GM21529 (cell line): ENCODE results near the gene KDM4B.

Experiments
- ATAC-seq: cut with Tn5 transposase; IDR thresholded peaks from one replicate; pipeline ENCODE4 v1.9.1; 2021; ENCODE audit not compliant: unreplicated experiment

Gene KDM4B

DNA sequence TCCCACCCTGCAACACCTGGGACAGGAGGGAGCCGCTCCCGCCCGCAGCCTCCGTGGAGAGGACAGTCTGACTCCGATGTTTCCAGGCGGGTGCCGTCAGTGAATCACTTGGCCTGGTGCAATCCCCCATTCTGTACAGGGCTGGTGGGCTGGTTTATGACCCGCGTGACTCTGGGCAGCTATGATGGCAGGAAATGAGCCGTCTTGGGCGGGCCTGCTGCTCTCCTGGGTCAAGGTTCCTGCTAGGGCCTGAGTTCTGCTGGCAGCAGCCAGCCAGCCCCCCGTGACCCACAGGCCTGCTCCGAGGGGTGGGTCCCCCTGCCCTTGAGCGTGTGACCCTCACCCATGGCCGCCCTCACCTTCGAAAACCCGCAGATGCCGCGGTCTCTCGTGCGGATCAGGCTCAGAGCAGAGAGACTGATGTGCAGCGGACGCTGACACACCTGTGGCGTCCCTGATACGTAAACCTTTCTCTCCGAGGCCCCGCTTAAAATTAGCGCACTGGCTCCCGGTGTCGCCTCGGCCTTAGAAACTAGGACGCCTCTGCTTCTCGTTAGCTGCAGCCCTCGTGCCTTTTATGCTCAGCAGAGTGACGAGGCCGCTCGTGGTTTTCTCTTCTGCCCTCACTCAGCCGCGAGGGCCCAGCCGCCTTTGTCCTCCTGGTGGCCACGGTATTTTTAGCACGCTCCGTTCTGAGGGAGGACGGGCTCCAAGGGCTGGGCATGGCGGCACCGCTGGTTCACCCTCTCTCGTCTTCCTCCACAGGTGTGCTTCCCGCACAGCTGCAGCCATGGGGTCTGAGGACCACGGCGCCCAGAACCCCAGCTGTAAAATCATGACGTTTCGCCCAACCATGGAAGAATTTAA, 63.4 kb downstream of the KDM4B start:
- ATAC-seq = no peak

DNA sequence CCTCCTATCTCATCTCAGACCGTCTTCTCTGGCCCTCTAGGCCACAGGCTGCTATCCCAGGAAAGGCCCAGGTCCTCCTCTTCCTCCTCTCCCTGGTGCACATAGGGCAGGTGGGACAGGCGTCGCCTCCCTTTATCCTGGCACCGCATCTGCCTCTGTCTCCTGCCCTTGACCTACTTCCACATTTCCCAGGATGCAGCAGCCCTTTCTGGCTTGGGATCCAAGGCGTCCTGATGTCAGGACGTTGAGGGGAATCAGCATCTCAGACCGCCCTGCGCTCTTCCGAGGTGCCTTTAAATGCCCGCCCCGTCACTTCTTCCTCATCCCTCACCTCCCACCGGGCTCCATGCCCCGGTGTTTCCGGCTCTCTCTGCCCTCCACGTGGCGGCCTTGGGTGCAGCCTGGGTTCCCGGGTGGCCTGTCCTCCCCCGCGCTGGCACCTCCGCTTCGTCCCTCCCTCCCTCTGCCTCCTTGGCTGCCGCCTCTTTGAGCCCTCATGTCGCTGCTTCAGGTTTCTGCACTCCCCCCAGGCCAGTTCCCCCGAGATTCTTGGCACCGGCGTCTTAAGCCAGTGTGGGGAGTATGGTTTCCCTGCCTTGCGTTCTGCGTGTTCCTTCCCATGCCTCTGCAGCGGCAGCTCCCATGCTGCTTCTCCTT, 66.3 kb downstream of the KDM4B start:
- no peak for ATAC-seq

DNA sequence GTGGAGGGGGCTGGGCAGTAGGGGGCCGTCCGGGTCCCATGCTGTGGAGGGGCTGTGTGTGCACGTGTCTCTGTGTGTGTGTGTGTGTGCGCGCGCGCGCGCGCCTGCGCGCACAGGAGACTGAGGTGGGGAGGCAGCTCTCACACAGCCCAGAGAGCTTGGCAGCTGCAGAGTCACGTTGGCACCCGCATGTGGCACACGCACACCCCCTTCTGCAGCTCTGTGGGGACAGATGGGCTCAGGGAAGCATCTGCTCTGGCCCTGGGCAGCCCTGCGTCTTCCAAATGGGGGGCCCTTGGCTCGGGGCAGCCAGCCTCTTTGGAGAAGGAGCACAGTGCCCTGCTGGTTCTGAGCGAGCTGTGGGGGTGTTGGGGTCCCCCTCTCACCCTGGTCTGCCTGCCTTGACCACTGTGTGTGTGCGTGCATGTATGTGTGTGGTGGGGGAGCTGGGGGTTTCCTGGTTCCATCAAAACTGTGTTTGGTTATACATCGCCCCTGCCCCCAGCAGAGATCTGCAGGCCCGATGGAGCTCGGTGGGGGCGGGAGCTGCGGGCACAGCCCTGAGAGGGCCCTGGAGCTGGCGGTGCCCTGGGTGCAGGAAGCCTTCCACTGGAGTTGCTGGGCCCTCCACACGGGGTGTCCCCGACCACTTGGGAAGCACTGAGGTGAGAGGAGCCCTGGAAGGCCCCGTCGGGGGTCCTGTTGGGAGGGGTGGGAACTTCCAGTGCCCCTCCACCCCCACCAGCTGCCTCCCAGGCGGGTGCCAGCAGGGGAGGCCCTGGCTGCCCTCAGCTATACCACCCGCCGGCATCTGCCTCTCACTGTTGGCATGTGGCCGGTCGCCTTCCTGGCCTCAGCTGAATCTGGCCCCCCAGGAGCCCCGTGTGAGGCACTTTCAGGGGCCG, 67.1 kb downstream of the KDM4B start:
- ATAC-seq = no peak

DNA sequence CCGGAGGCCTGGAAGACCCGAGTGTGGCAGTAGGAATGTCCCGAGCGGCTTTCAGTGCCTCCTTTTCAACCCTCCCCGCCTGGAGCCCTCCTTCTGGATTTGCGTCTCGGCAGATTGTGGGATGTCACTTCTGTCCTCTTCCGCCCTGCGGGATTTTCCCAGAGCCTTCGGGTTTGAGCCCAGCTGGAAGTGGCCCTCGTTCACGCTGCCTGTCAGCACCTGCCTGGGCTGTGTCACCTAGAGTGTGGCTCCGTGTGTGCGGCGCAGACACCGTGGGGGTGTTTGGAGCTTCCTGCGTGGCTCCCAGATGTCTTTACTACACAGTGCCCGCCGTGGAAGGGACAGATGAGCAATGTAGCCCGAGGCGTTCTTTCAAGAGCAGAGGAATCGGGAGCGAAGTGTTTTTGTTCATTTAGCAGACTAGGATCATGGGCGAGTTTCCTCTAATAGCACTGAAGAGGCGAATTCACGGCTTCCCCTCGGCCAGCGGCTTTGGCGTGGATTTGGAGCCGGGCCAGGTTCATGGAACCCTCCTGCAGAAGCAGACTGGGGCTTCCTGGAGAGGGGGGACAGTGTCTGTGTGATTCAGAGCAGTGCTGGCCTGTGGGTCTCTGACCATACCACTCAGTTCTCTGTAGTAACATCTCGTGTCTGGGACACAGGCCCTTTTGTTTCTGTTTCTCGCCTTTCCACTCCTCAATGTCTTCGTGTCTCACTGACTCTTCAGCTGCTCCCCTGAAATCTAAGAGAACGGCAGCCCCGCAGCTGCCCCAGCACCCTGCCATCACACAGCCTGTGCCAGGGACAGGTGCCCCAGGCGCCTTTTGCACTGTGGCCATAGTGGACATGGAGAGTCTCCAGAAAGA, 68.0 kb downstream of the KDM4B start:
- no peak for ATAC-seq

DNA sequence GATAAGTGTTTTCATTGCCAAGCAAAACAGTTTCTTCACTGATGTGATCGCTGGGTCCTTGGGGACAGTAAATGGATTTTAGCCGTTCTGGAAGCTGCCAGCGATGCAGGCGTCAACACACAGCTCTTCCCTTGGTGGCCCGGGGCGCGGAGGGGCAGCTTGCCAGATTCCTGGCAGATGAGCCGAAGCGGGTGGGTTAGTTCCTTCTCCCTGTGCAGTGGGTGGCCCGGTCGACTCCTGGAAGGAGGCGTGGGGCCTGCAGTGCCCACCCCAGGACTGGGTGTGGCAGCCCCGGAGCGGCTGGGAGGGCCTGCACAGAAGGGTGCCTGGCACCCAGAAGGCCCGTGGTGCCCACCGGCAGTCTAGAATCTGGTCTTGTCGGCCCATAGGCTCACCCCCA, 69.0 kb downstream of the KDM4B start:
- ATAC-seq = no peak

DNA sequence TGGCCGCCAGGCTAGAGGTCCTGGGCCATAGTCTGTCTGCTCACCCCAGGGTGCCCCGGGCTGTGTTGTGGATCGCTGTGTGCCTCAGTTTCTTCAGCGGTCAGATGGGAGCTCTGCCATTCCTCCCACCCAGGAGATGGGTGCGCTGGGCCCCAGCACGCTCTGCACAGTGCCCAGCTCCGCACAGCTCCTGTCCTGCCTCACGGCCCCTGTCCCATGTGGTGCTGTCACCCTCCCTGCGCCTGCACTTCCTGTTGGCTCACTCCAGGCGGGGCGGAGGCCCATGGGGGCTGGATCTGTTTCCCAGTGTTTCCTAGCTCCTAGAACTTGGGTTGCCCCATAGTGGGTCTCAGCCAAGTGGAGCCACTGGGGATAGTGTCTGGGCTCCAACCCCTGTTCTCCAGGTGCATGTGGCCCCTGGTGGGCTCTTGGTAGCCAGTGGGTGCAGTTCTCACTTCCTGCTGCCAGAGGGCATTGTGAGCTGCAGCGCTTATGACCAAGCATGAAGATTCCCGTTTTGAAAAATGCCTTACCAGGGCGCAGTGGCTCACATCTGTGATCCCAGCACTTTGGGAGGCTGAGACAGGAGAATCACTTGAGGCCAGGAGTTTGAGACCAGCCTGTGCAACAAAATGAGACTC, 69.8 kb downstream of the KDM4B start:
- no peak for ATAC-seq

DNA sequence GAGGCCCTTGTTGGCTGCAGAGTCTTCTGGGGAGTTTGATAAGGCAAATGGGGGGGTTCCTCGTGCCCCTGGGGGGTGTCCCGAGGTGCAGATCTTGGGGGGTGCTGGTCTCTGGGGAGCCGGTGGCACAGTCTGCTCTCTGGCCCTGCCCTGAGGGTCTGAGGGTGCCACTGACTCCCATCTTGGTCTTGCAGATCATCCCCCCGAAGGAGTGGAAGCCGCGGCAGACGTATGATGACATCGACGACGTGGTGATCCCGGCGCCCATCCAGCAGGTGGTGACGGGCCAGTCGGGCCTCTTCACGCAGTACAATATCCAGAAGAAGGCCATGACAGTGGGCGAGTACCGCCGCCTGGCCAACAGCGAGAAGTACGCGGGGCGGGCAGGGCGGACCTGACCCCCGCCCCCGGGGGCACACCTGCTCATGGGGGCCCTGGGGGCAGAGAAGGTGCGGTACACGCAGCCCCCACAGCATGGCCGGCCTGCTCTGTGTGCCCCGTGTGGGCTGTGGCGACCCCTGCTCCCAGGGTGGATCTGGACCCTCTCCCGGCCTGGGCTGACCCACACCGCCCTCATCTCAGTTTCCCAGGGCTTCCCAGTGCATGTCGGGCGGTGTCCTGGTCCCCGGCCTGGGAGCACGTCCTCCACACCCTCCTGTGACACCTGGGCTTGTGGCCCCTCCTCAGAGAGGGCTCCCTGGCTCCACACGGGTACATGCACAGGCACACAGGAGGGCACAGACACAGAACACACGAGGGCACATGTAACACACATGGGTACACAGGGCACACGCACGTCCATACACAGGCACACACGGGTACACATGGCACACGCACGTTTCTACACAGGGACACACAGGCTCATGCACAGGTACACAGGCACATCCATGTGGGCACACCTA, 71.0 kb downstream of the KDM4B start:
- ATAC-seq = no peak

DNA sequence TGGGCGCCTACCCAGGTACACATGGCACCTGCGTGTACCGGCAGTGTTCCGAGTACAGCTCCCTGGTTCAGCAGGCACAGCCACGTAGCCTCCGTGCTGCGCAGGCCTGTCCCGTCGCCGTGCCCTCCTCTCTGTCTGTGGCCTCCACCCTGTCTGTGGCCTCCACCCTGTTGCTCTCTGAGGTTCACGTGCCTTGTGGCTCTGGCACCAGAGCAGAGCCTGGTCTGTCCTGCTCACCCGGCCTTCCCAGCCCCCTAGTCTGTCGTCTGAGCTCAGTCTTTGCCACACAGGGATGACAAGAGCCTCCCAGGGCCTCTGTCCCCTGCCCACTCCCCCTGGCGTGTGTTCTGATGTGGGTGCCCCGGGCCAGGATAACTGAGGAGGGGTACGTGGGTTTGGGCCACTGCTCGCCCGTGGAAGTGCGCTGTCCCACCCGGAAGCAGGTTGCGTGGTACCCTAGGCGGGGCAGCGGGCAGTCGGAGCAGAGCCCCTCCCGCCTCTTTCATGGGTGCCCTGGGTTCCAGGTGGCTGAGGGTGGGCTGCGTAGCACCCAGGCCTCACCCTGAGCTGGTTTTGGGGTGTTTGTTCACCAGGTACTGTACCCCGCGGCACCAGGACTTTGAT, 71.7 kb downstream of the KDM4B start:
- ATAC-seq = no peak

DNA sequence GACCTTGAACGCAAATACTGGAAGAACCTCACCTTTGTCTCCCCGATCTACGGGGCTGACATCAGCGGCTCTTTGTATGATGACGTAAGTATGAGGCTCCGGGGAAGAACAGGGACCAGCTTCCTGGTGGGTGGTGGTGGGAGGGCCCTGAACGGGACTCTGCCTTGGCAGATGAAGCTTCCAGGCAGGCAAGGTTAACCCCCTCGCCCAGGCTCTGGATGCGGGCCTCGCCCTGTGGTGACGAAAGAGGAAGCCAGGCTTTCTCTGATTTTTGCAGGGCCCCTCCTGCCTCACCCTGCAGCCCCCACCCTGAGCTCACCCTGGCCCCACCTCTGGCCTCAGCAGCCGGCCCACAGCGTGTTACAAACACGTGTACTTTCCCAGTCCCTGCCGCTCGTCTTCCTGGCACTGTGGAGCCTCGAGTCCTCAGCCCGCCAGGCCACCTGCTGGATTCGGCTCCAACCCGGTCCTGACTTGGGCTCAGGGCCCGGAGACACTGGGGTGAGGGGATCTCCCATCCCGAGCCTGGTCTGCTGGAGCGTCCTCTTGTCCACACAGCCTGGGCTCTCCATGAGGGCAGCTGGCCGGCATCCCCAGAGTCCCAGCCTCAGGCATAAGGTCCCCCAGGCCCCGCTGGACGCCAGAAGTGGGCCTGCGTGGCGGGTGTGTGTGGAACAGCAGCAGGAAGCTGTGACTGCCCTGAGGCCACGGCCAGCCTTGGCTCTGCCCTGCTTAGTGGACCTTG, 72.4 kb downstream of the KDM4B start:
- no peak for ATAC-seq

DNA sequence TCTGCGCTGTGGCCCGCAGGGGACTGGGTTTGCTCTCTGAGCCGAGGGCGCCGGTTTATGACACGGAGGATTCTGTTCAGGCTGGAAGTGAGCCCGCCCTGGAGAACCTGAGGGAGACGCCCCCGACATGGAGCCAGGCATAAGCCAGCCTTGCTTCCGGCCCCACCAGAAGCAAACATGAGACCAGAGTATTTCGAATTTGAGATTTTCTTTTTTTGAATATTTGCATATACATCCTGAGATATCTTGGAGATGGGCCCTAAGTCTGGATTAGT, 72.9 kb downstream of the KDM4B start:
- no peak for ATAC-seq

DNA sequence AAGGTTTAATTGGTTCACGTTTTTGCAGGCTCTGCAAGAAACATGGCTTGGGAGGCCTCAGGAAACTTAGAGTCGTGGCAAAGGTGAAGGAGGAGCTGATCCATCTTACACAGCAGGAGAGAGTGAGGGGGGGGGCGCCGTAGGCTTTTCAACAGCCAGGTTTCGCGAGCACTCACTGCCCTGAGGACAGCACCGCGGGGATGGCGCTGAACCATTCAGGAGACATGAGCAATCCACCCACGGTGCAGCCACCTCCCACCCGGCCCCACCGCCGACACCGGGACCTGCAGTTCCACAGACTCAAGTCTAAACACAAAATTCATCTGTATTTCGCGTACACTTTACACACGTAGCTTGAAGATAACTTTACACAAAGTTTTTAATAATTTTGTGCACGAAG, 73.6 kb downstream of the KDM4B start:
- no peak for ATAC-seq

DNA sequence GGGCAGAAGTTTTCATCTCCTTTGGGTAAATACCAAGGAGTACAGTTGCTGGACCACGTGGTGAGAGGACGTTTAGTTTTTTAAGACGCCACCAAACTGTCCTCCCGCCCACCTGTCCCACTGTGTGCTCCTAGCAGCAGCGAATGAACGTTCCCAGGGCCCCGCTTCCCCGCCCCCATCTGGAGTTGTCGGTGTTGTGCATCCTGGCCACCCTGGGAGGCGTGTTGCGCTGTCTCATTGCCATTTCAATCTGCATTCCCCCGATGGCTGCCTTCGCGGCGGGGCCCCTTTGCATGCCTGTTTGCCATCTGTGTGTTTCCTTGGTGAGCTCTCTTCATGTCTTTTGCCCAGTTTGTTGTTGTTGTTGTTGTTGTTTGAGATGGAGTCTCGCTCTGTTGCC, 76.1 kb downstream of the KDM4B start:
- no peak for ATAC-seq

DNA sequence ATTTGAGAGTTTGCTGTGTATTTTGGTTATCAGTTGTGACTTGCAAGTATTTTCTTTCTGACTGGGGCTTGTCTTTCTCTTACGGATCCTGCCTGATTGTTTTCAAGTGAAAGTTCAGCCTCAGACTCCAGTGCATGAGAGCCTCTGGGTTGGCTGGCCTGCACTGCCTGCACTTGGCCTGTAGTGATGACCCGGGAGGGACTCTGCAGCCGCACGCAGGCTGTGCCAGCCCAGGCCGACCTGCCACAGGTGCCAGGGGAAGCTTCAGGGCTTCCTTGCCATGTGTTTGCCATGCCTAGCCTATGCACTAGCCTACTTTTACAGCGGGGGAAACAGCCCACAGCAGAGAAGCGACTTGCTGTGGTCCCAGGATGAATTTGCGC, 77.0 kb downstream of the KDM4B start:
- ATAC-seq = no peak

DNA sequence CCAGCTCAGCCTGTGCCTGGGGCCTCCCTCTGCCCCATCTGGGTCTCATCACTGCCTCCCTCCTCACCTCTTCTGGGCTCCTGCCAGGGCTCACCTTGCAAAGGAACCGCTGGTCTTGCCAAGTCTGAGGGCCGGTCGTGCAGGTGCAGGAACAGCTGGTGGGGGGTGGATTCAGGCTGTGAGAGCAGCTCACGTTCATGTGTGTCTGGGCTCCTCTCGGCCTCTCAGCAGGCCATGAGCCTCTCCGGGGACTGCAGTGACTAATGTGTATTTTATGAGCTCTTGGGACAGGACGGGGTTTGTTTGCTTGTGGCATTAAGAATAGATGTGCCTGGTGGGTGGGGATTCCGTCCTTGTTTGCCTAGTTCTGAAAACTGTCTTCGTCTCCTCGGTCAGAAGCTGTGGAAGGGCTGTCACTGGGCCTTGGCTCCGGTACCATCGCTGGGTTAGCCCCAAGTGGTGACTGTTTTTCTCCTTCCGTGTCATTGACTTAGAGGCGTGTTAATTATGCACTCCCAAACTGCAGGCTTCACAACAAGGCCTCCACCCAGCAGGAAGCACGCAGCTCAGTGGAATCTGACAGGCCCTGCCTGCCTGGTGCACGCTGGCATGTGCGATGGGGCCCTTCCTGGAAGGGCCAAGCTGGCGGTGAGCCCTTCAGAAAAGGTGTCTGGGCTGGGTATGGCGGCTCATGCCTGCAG, 77.6 kb downstream of the KDM4B start:
- no peak for ATAC-seq

DNA sequence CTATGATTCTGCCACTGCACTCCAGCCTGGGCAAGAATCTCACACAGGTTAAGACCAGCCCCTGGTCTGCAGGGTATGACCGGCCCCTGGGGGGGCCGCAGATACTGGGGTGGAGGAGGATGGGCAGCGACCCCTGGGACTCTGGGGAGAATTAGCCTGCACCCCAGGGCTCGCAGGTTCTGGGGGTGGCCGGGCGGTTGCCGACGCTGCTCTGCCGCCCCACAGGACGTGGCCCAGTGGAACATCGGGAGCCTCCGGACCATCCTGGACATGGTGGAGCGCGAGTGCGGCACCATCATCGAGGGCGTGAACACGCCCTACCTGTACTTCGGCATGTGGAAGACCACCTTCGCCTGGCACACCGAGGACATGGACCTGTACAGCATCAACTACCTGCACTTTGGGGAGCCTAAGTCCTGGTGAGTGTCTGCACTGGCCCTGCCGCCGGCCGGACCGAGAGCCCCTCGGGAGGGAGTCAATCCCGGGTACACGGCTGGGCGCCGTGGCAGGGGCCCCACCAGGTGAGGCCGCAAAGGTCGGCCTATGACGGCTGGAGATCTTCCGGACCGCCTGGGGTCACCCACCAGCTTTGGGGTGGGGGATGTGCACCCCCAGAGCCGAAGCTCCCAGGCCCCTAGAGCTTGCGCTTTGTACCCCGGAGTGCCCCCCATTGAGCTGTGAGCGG, 78.5 kb downstream of the KDM4B start:
- no peak for ATAC-seq

DNA sequence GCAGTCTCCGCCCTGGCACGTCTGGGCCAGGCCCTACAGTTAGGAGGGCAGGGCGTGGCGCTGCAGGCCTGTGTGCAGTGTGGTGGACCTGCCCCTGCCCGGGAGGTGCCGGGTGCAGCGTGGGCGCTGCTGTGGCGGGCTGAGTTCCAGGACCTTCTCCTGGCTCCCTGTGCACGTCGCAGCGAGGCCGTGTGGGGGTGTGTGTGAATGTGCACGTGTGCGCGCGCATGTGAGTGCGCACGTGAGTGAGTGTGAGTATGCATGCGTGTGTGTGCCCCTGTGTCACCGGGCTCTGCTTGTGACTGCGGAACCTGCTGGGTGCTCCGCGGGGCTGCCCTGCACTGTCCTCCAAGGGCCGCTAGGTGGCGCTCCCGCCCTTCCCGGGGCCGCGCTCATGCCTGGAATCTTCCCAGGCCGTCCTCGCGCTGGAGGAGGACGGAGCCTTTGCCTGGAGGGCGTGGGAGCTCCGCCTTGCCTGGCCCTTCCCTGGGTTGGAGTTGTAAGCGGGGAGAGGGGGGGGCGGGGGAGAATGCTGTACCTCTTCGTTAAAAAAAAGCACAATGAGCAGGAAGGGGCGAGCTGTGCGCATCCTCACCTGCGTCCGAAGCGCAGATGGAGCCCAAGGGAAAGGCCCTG, 79.3 kb downstream of the KDM4B start:
- ATAC-seq = no peak
